Measurements from ENCODE around the gene BAG5.

- TF ChIP-seq REST (IDR thresholded peaks at IDR 0.05; ENCODE audit: insufficient read depth in 1 of 2, low read depth in 2 of 2, low read length in 1 of 2), result no peak
- TF ChIP-seq CTCF (IDR thresholded peaks at IDR 0.05), result no peak
- no peak; the same call in 1 of the 2 replicates for TF ChIP-seq POLR2AphosphoS5 (IDR thresholded peaks at IDR 0.05; ENCODE audit: low read depth, low read length)
These were observed 43.2 kb downstream of the BAG5 start for GRCh38 chr14:103519043-103519836.
